ENCODE results near the gene SEL1L3. TPM values are rescaled to one million over a fixed set of nuclear protein-coding genes. Genes with fewer than 3 reads are reported as not detected.
A peak's percentile ranks its signal among the peaks of the same experiment; 100 is the strongest.

The SEL1L3 gene
- total RNA-seq, 1 donor from 2014 or later: 62.7 TPM

GRCh38 chr4:25799522-25799921 lies 63.3 kb downstream of the SEL1L3 start:
- no peaks in the 10 kb centered on the region for H3K9me3 Mint-ChIP-seq (ENCODE audit: low read depth)
- no peak overlapping the region for H3K4me3 Mint-ChIP-seq (ENCODE audit: low read depth)
- no peaks in the 10 kb centered on the region for H3K4me1 Mint-ChIP-seq (ENCODE audit: low read depth)
- no peak for DNase-seq (ENCODE audit: low spot score, unreplicated experiment)
- H3K27ac Mint-ChIP-seq: no peak overlapping the region
- H3K27me3 Mint-ChIP-seq: no peaks in the 10 kb centered on the region
- no peak for TF ChIP-seq CTCF (IDR thresholded peaks at IDR 0.05; ENCODE audit: unreplicated experiment)
- H3K36me3 Mint-ChIP-seq (ENCODE audit: insufficient read depth): peaks cover 33% of the 10 kb centered on the region

- H3K36me3 Mint-ChIP-seq (ENCODE audit: insufficient read depth): peaks cover 35% of the 10 kb centered on the region
- H3K27ac Mint-ChIP-seq: peak overlapping the region; percentile 51
- no peak for TF ChIP-seq CTCF (IDR thresholded peaks at IDR 0.05; ENCODE audit: unreplicated experiment)
- H3K4me1 Mint-ChIP-seq (ENCODE audit: low read depth): no peaks in the 10 kb centered on the region
- H3K4me3 Mint-ChIP-seq (ENCODE audit: low read depth): no peak overlapping the region
- H3K9me3 Mint-ChIP-seq (ENCODE audit: low read depth): no peaks in the 10 kb centered on the region
- DNase-seq (ENCODE audit: low spot score, unreplicated experiment): no peak
- H3K27me3 Mint-ChIP-seq: no peaks in the 10 kb centered on the region
Observed at GRCh38 chr4:25797136-25797535, 65.7 kb downstream of the SEL1L3 start.

GRCh38 chr4:25795566-25796454 lies 67.0 kb downstream of the SEL1L3 start:
- Mint-ChIP-seq H3K9me3 (ENCODE audit: low read depth) (no peaks in the 10 kb centered on the region), H3K27me3 (no peaks in the 10 kb centered on the region), H3K4me3 (ENCODE audit: low read depth) (no peak overlapping the region), H3K36me3 (ENCODE audit: insufficient read depth) (peaks cover 34% of the 10 kb centered on the region), H3K27ac (peak overlapping the region; percentile 79), H3K4me1 (ENCODE audit: low read depth) (no peaks in the 10 kb centered on the region)
- DNase-seq (ENCODE audit: low spot score, unreplicated experiment): no peak
- no peak for TF ChIP-seq CTCF (IDR thresholded peaks at IDR 0.05; ENCODE audit: unreplicated experiment)

DNA sequence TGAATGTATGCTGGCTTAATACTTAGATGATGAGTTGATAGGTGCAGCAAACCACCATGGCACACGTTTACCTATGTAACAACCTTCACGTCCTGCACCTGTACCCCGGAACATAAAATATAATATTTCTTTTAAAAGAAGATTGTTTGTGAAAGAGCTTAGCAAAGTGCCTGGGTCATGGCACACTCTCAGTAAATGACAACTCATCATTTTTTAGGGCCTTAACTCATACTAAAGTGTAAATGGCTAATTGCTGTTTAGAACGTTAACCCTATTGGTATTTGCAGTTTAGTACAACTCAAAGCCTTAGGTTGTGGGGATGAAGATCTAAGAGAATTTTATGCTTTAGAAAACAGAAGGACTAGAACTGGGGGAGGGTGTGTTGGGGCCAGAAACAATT lies 67.7 kb downstream of the SEL1L3 start:
- no peaks in the 10 kb centered on the region for H3K9me3 Mint-ChIP-seq (ENCODE audit: low read depth)
- no peak overlapping the region for H3K27ac Mint-ChIP-seq
- DNase-seq (ENCODE audit: low spot score, unreplicated experiment): no peak
- no peak overlapping the region for H3K4me3 Mint-ChIP-seq (ENCODE audit: low read depth)
- H3K36me3 Mint-ChIP-seq (ENCODE audit: insufficient read depth): peaks cover 34% of the 10 kb centered on the region
- no peaks in the 10 kb centered on the region for H3K4me1 Mint-ChIP-seq (ENCODE audit: low read depth)
- no peaks in the 10 kb centered on the region for H3K27me3 Mint-ChIP-seq
- TF ChIP-seq CTCF (IDR thresholded peaks at IDR 0.05; ENCODE audit: unreplicated experiment): no peak

DNA sequence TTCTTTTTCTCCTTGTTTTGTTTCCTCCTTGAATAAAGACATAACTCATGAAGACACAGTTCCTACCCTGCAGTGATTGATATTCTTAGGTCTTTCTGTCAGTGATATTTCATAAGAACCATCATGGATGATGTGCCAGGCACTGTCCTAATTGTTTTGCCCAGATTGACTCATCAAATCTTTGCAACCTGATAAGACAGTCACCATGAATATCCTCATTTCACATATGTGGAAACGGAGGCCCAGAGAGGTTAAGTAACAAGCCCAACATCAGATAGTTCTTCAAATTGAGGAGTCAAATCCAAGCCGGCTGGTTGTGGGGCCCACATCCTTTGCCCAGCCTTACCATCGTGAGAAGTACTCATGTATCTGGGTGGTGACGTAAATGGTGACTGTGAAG lies 69.9 kb downstream of the SEL1L3 start:
- Mint-ChIP-seq H3K27me3 (no peaks in the 10 kb centered on the region), H3K27ac (no peak overlapping the region), H3K4me3 (ENCODE audit: low read depth) (no peak overlapping the region), H3K36me3 (ENCODE audit: insufficient read depth) (peaks cover 38% of the 10 kb centered on the region), H3K4me1 (ENCODE audit: low read depth) (peaks cover 5% of the 10 kb centered on the region), H3K9me3 (ENCODE audit: low read depth) (no peaks in the 10 kb centered on the region)
- no peak for DNase-seq (ENCODE audit: low spot score, unreplicated experiment)
- no peak for TF ChIP-seq CTCF (IDR thresholded peaks at IDR 0.05; ENCODE audit: unreplicated experiment)
